Thymus (tissue), 11 donors: ENCODE measurements around the gene CCDC152. TPM values are rescaled to one million over a fixed set of nuclear protein-coding genes. Genes with fewer than 3 reads are reported as not detected.
"Not testable (repeated sequence)": the region's sequence is repeated elsewhere in the genome, so short reads cannot be mapped to it uniquely, and the experiment has no call there.

ENCODE experiments used
- DNase-seq, 9 donors: peaks; one replicate each; pipeline ENCODE4 v3.0.0-alpha.2; 2013; ENCODE audit warnings: low spot score in 9 of 9, low read depth in 6 of 9, missing footprints in 1 of 9
- H3K27ac ChIP-seq, 2 donors: one replicate each; pipeline ENCODE4 v1.5.1; 2013; ENCODE audit warnings: control low read depth in 1 of 2, low read depth in 1 of 2, low read length in 1 of 2, mild to moderate bottlenecking in 1 of 2, moderate library complexity in 1 of 2
- H3K27me3 ChIP-seq, 2 donors: one replicate each; pipeline ENCODE4 v1.5.1; 2013; ENCODE audit warnings: low read length in 1 of 2; ENCODE audit not compliant: control insufficient read depth in 2 of 2, insufficient read depth in 1 of 2
- H3K36me3 ChIP-seq, 2 donors: one replicate each; pipeline ENCODE4 v1.5.1; 2013; ENCODE audit warnings: low read length in 1 of 2, mild to moderate bottlenecking in 1 of 2, moderate library complexity in 1 of 2; ENCODE audit not compliant: control insufficient read depth in 2 of 2, insufficient read depth in 2 of 2
- H3K4me1 ChIP-seq, 2 donors: one replicate each; pipeline ENCODE4 v1.5.1; 2013; ENCODE audit warnings: low read length in 2 of 2; ENCODE audit not compliant: control insufficient read depth in 2 of 2, insufficient read depth in 2 of 2
- H3K4me3 ChIP-seq, 2 donors: one replicate each; pipeline ENCODE4 v1.5.1; 2013; ENCODE audit warnings: low read length in 2 of 2, control low read depth in 1 of 2, mild to moderate bottlenecking in 1 of 2
- H3K9me3 ChIP-seq, 2 donors: one replicate each; pipeline ENCODE4 v1.5.1; 2013; ENCODE audit warnings: low read length in 1 of 2, mild to moderate bottlenecking in 1 of 2; ENCODE audit not compliant: control insufficient read depth in 2 of 2, insufficient read depth in 1 of 2
- WGBS: extraction: QIAGEN DNeasy Blood & Tissue Kit; methylation state at CpG from one replicate; pipeline ENCODE4 v1.1.7; 2013; 5-methylcytosine and 5-hydroxymethylcytosine counted together
- polyA plus RNA-seq: library from polyadenylated mRNA; stranded (reverse); fragments of 200-250 nt; gene quantifications from one replicate; pipeline ENCODE4 v1.2.3, GENCODE V29; 2013
- total RNA-seq: library from RNA; stranded (reverse); fragments of 120-200 nt; gene quantifications from one replicate; pipeline ENCODE4 v1.2.4, GENCODE V29; 2013
- donor health status: healthy.

CCDC152 gene
- total and polyA plus RNA-seq, 2 donors = 3.2 to 5.1 TPM

- WGBS = 97% methylated on average over 2 of the region's 2 CpGs
- not testable (repeated sequence) for H3K27me3 ChIP-seq, H3K4me3 ChIP-seq, DNase-seq, H3K36me3 ChIP-seq, H3K27ac ChIP-seq, H3K9me3 ChIP-seq, H3K4me1 ChIP-seq
Measured at GRCh38 chr5:42816546-42816945, 59.9 kb downstream of the CCDC152 start.

- WGBS = over 99% methylated on average over 2 of the region's 2 CpGs
- Histone ChIP-seq H3K9me3 (no peaks in the 10 kb centered on the region), H3K4me1 (no peaks in the 10 kb centered on the region), H3K27me3 (no peaks in the 10 kb centered on the region), H3K4me3 (no peak overlapping the region), H3K36me3 (no peaks in the 10 kb centered on the region), H3K27ac (no peak overlapping the region)
- DNase-seq = no peak
Measured at GRCh38 chr5:42819745-42820144, 63.1 kb downstream of the CCDC152 start.

- H3K9me3 ChIP-seq = no peaks in the 10 kb centered on the region
- DNase-seq = no peak
- H3K27me3 ChIP-seq = no peaks in the 10 kb centered on the region
- WGBS = 94% methylated on average over 2 of the region's 2 CpGs
- no peak overlapping the region for H3K27ac ChIP-seq
- no peaks in the 10 kb centered on the region for H3K36me3 ChIP-seq
- H3K4me3 ChIP-seq = no peak overlapping the region
- H3K4me1 ChIP-seq = no peaks in the 10 kb centered on the region
Measured at GRCh38 chr5:42822548-42822947, 65.9 kb downstream of the CCDC152 start.

- Histone ChIP-seq H3K4me3 (no peak overlapping the region), H3K9me3 (no peaks in the 10 kb centered on the region), H3K4me1 (no peaks in the 10 kb centered on the region), H3K27me3 (no peaks in the 10 kb centered on the region), H3K36me3 (no peaks in the 10 kb centered on the region), H3K27ac (no peak overlapping the region)
- 93% methylated on average over 7 of the region's 7 CpGs for WGBS
- no peak for DNase-seq
Measured at GRCh38 chr5:42824347-42824976, 67.8 kb downstream of the CCDC152 start.

- H3K4me3 ChIP-seq = no peak overlapping the region
- WGBS = 95% methylated on average over 9 of the region's 9 CpGs
- no peaks in the 10 kb centered on the region for H3K27me3 ChIP-seq
- H3K4me1 ChIP-seq = no peaks in the 10 kb centered on the region
- H3K9me3 ChIP-seq = no peaks in the 10 kb centered on the region
- H3K27ac ChIP-seq = no peak overlapping the region
- H3K36me3 ChIP-seq = no peaks in the 10 kb centered on the region
- no peak for DNase-seq
Measured at GRCh38 chr5:42825422-42826148, 69.0 kb downstream of the CCDC152 start.

- no peaks in the 10 kb centered on the region for H3K27me3 ChIP-seq
- no peak for DNase-seq
- H3K9me3 ChIP-seq = no peaks in the 10 kb centered on the region
- WGBS = 93% methylated on average over 2 of the region's 2 CpGs
- no peaks in the 10 kb centered on the region for H3K36me3 ChIP-seq
- no peak overlapping the region for H3K27ac ChIP-seq
- no peaks in the 10 kb centered on the region for H3K4me1 ChIP-seq
- H3K4me3 ChIP-seq = no peak overlapping the region
Measured at GRCh38 chr5:42826757-42827515, 70.3 kb downstream of the CCDC152 start.

GRCh38 chr5:42828671-42829070 lies 72.1 kb downstream of the CCDC152 start:
- no peak for DNase-seq
- no peak overlapping the region for H3K4me3 ChIP-seq
- no peaks in the 10 kb centered on the region for H3K4me1 ChIP-seq
- no peaks in the 10 kb centered on the region for H3K36me3 ChIP-seq
- H3K27me3 ChIP-seq = no peaks in the 10 kb centered on the region
- H3K27ac ChIP-seq = no peak overlapping the region
- H3K9me3 ChIP-seq = no peaks in the 10 kb centered on the region
- 93% methylated on average over 2 of the region's 2 CpGs for WGBS

- no peak for DNase-seq
- Histone ChIP-seq H3K27ac (no peak overlapping the region), H3K27me3 (no peaks in the 10 kb centered on the region), H3K9me3 (no peaks in the 10 kb centered on the region), H3K36me3 (no peaks in the 10 kb centered on the region), H3K4me3 (no peak overlapping the region), H3K4me1 (no peaks in the 10 kb centered on the region)
- WGBS = 95% methylated on average over 2 of the region's 2 CpGs
Measured at GRCh38 chr5:42830924-42831323, 74.3 kb downstream of the CCDC152 start.

- Histone ChIP-seq H3K9me3 (peaks cover 0 to 7% of the 10 kb centered on the region in 2 donors), H3K27ac (no peak overlapping the region), H3K4me1 (no peaks in the 10 kb centered on the region), H3K27me3 (no peaks in the 10 kb centered on the region), H3K36me3 (no peaks in the 10 kb centered on the region), H3K4me3 (no peak overlapping the region)
- 97% methylated on average over 5 of the region's 5 CpGs for WGBS
- no peak for DNase-seq
Measured at GRCh38 chr5:42832060-42832459, 75.4 kb downstream of the CCDC152 start.
